A673 (cell line): ENCODE results near the gene RTN4RL1. TPM values are rescaled to one million over a fixed set of nuclear protein-coding genes. Genes with fewer than 3 reads are reported as not detected.

Source experiments
- BruUV-seq: library from RNA; stranded (reverse); fragments of 400-500 nt; replicated peaks from 2 replicates; lab custom pipeline; 2021; lab: Mats Ljungman, UMichigan
- CTCF ChIA-PET: fragments of 300-600 bp; sonication (Branson Sonifier 250); formaldehyde crosslinking; loops from one replicate; lab custom pipeline; 2022; ENCODE audit warnings: antibody characterized with exemption; lab: Charles Lee
- POLR2A ChIA-PET: fragments of 300-600 bp; sonication (Branson Sonifier 250); formaldehyde crosslinking; loops from one replicate; lab custom pipeline; 2022; ENCODE audit warnings: antibody characterized with exemption; ENCODE audit not compliant: low non-redundant PET; lab: Charles Lee
- DNase-seq: peaks from one replicate; pipeline ENCODE4 v3.0.0-alpha.2; 2015; ENCODE audit warnings: low spot score
- H3K27ac ChIP-seq: fragments of 200-600 bp; sonication (generic); 2 replicates; pipeline ENCODE4 v1.5.1; 2016; ENCODE audit warnings: mixed run types, low read depth, mild to moderate bottlenecking, mixed read lengths, antibody characterized with exemption, low read length; ENCODE audit not compliant: poor library complexity, severe bottlenecking
- H3K27me3 ChIP-seq: fragments of 200-600 bp; sonication (generic); replicated peaks from 2 replicates; pipeline ENCODE4 v1.6.1; 2017; ENCODE audit warnings: mixed run types, low read depth, mild to moderate bottlenecking, mixed read lengths, antibody characterized with exemption, low read length; ENCODE audit not compliant: insufficient read depth, poor library complexity
- H3K36me3 ChIP-seq: fragments of 200-600 bp; sonication (generic); 2 replicates; pipeline ENCODE4 v1.6.1; 2016; ENCODE audit warnings: mixed run types, mild to moderate bottlenecking, mixed read lengths, antibody characterized with exemption, low read length; ENCODE audit not compliant: insufficient read depth, poor library complexity, severe bottlenecking
- H3K4me1 ChIP-seq: fragments of 200-600 bp; sonication (generic); 2 replicates; pipeline ENCODE4 v1.6.1; 2017; ENCODE audit warnings: mixed run types, mild to moderate bottlenecking, mixed read lengths, antibody characterized with exemption, low read length; ENCODE audit not compliant: insufficient read depth, poor library complexity, severe bottlenecking
- H3K4me3 ChIP-seq: fragments of 200-600 bp; sonication (generic); 2 replicates; pipeline ENCODE4 v1.5.1; 2016; ENCODE audit warnings: low read depth, mixed run types, mild to moderate bottlenecking, mixed read lengths, low read length; ENCODE audit not compliant: poor library complexity, severe bottlenecking
- H3K9me3 ChIP-seq: fragments of 200-600 bp; sonication (generic); 2 replicates; pipeline ENCODE4 v1.6.1; 2016; ENCODE audit warnings: mixed run types, low read depth, mild to moderate bottlenecking, mixed read lengths, antibody characterized with exemption, low read length; ENCODE audit not compliant: poor library complexity, severe bottlenecking
- EZH2 ChIP-seq: fragments of 200-600 bp; sonication (generic); IDR thresholded peaks from 2 replicates; pipeline ENCODE4 v1.6.1; 2017; ENCODE audit warnings: borderline replicate concordance, low read depth, mild to moderate bottlenecking, mixed read lengths, antibody characterized with exemption, low read length; ENCODE audit not compliant: poor library complexity, severe bottlenecking
- intact Hi-C: fragments of 100-400 bp; cut with micrococcal nuclease; formaldehyde crosslinking; loops from one replicate; pipeline ENCODE4 v1.10.0; 2022; ENCODE audit not compliant: unreplicated experiment
- total RNA-seq: library from RNA; stranded (reverse); gene quantifications from 2 replicates; pipeline ENCODE4 v1.2.3, GENCODE V29; 2021
- TF ChIP-seq, protein P1 (sequence below): fragments of 300-800, 200-600 bp; sonication (generic); conservative IDR thresholded peaks from 2 replicates; pipeline ENCODE4 v1.5.1; 2017; ENCODE audit warnings: low read depth, mild to moderate bottlenecking, antibody characterized with exemption, low read length, moderate library complexity, mixed read lengths

The RTN4RL1 gene
- total RNA-seq, 1 experiment from 2014 or later, result 0.80 TPM

DNA sequence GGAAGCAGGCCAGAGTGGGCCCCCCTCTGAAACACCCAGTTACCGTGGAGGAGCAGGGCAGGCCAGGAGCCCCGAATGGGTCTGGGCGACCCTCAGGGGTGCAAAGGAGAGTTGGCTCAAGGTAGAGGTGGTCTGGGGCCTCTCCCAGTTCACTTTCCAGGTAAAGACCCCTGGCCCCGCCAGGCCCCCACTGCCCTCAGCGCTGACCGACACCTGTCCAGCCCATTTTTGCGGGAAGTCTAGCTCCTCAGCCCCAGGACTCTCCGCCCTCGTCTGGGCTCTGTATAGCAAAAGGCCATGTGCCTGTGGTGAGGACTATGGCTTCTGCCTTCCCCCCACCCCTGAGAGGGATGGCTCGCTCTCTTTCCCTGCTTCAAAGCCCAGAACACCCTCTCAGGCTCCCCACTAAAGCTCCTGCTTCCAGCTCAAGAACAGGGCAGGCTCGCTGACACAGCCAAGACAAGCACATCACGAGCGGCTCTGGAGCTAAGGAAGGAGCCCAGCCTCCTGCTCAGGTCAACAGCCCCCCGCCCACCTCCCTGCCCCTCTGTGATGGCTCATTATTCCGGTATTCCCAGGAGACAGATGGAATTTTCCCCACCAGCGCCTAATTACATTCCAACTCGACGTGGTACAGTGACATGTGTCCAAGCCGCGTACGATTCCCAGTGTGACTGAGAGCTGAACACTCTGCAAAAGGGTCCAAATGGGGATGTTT is 59.4 kb downstream of the RTN4RL1 start:
- no peak for DNase-seq
- ChIA-PET POLR2A (interaction anchor here (0.6 kb wide), 2 partner anchors 244 to 482 kb away, joined by 4 read pairs; no protein-coding TSS in a partner anchor), CTCF (no interaction called here)
- Histone ChIP-seq H3K4me3 (no peak overlapping the region), H3K36me3 (no peaks in the 10 kb centered on the region), H3K4me1 (peaks cover 8% of the 10 kb centered on the region), H3K27me3 (no peaks in the 10 kb centered on the region), H3K9me3 (no peaks in the 10 kb centered on the region), H3K27ac (no peak overlapping the region)
- intact Hi-C loops, result no loop called here
- no peak for TF ChIP-seq EZH2
- TF ChIP-seq, protein P1, sequence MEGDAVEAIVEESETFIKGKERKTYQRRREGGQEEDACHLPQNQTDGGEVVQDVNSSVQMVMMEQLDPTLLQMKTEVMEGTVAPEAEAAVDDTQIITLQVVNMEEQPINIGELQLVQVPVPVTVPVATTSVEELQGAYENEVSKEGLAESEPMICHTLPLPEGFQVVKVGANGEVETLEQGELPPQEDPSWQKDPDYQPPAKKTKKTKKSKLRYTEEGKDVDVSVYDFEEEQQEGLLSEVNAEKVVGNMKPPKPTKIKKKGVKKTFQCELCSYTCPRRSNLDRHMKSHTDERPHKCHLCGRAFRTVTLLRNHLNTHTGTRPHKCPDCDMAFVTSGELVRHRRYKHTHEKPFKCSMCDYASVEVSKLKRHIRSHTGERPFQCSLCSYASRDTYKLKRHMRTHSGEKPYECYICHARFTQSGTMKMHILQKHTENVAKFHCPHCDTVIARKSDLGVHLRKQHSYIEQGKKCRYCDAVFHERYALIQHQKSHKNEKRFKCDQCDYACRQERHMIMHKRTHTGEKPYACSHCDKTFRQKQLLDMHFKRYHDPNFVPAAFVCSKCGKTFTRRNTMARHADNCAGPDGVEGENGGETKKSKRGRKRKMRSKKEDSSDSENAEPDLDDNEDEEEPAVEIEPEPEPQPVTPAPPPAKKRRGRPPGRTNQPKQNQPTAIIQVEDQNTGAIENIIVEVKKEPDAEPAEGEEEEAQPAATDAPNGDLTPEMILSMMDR, result no peak
- no TSS peak for BruUV-seq

DNA sequence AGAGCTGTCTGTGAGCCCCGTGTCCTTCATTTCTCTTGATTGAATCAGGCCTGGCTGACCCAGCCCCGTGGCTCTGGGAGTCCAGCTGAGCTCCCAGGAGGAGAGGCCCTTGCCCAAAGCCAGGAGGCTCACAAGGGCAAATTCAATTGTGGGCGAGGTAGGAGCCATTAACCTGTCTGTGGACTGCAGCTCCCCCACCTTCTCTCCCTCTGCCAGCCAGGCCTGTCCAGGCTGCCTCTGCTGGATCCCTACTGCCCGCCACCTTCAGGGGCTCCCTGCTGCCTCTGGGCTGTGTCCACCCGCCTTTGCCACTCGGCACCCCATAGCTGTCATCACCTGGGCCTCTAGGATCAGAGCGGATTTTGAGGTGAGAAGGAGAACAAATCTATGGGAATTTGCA is 61.9 kb downstream of the RTN4RL1 start:
- ChIA-PET POLR2A (no interaction called here), CTCF (interaction anchor here (0.7 to 0.8 kb wide), 2 partner anchors 54 to 709 kb away, joined by 7 to 10 read pairs; no protein-coding TSS in a partner anchor)
- H3K4me3 ChIP-seq, result no peak overlapping the region
- no peaks in the 10 kb centered on the region for H3K9me3 ChIP-seq
- intact Hi-C loops, result no loop called here
- peaks cover 11% of the 10 kb centered on the region for H3K4me1 ChIP-seq
- TF ChIP-seq, protein P1, result no peak
- no peak for TF ChIP-seq EZH2
- BruUV-seq, result no TSS peak
- H3K27me3 ChIP-seq, result no peaks in the 10 kb centered on the region
- H3K36me3 ChIP-seq, result no peaks in the 10 kb centered on the region
- H3K27ac ChIP-seq, result no peak overlapping the region
- DNase-seq, result no peak

DNA sequence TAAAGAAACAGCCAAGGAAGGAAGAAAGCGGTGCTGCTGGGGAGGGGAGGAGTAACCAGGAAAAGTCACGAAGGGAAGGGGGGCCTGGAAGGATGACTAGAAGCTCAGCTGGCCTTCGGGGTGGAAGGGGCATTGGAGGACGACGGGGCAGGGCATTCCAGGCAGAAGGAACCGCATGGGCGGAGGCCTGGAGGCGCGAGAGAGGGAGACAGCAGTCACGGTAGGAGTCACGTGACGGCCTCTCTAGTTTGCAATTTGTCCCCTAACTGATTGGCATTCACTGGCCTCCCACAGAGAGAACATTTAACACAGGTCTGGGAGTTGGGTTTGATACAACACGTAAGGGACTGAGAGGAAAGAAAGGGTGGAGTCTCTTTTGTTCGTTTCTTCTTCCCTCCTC is 63.9 kb downstream of the RTN4RL1 start:
- no peaks in the 10 kb centered on the region for H3K27me3 ChIP-seq
- ChIA-PET POLR2A (no interaction called here), CTCF (no interaction called here)
- H3K4me3 ChIP-seq, result no peak overlapping the region
- intact Hi-C loops, result no loop called here
- DNase-seq, result no peak
- H3K36me3 ChIP-seq, result no peaks in the 10 kb centered on the region
- no TSS peak for BruUV-seq
- TF ChIP-seq, protein P1, result no peak
- no peak for TF ChIP-seq EZH2
- H3K4me1 ChIP-seq, result peaks cover 9% of the 10 kb centered on the region
- H3K9me3 ChIP-seq, result no peaks in the 10 kb centered on the region
- no peak overlapping the region for H3K27ac ChIP-seq
